GM19452 (cell line): Measurements from ENCODE around the gene SLC22A14.

Experiments used
- ATAC-seq: cut with Tn5 transposase; IDR thresholded peaks from one replicate; pipeline ENCODE4 v1.9.1; 2021; ENCODE audit not compliant: unreplicated experiment

Gene SLC22A14

DNA sequence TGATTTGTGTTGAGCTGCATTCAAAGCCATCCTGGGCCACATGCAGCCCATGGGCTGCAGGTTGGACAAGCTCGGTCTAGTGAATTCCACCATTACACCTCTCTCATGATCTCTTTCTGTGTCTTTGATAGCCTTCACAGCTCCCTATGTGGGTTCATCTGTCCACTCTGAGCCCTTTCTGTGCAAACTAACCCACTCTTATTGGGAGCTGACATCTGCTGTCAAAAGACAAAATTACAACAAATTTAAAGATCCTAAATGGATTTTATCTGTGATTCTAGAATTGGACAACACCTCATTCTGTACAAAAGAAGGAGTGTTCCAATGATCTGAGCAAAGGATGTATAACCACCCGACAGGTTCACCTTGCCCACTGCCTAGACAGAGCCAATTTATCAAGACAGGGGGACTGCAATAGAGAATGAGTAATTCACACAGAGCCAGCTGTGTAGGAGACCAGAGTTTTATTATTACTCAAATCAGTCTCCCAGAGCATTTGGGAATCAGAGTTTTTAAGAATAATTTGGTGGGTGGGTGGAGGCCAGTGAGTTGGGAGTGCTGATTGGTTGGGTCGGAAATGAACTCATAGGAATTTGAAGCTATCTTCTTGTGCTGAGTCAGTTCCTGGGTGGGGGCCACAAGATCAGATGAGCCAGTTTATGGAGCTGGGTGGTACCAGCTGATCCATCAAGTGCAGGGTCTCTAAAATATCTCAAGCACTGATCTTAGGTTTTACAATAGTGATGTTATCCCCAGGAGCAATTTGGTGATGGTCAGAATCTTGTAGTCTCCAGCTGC, 61.9 kb downstream of the SLC22A14 start:
- ATAC-seq = no peak

DNA sequence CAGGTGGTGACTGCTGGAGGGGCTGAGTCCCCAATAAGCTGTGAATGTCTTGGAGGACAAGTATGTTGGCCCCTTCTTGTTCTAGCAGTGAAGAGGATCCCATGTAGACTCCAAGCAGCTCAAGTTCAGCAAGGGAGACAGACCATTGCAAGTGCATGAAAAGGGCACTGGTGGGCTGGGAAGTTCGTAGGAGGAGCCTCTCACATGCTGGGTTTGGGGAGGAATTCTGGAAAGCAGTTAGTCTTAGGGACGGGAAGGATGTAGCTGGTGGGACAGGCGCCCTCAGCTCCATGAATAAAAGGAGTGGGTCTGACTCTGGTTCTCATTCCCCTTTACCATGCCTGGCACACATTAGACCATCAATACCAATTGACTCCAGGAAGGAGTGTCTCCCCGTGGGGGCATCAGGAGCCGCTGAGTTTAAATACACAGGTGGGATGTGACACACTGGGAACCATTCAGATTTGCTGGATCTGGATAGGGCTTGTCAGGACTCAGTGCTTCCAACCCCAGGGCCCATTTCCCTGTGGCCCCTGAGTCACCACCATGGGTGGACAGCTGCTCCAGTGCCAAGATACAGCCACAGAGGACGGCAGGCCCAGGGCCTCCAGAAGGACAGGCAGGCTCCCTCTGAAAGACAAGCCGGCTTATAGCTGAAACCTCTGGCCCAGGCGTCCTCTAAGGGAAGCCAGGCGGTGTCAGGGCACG, 63.9 kb downstream of the SLC22A14 start:
- ATAC-seq = peak; percentile 27

DNA sequence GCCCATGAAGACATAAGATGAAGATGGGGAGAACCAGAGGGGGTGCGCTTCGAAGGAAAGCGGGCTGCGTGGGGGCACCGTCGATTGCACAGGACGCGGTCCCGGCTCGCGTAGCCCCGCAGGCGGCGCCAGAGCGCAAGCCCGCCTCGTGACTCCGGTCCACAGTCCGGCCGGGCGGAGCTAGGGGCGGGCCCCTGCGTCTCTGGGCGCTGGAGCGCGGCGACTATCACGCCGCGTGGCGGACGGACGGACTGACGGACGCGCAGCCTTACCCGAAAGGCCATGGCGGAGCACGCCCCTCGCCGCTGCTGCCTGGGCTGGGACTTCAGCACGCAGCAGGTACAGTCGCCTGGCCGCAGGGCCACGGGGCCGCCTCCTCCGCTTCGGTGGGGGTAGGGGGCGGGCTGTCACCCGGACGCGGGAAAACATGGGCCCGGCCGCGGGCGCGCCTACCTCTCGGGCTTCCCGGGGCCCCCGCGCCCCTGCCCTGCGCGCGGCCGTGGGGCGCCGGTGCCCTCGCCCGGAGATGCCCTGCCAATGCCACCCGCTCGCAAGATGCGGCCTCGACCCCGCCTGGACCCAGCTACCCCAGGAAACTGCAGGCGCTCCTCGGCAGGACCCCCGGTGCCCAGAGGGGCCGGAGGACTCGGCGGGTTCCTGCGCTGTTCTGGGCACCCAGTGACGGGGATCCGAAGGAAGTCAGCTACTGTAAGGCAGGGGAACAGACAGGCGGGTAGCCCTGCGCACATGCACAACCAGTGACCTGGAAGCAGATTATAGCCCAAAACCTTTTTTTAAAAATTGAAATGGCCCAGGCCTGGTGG, 64.7 kb downstream of the SLC22A14 start, which contains the start of gene XYLB:
Gene XYLB, plus strand, starts transcription at position 199 of the 824 bp plus-strand sequence. Its CDS starts 84 bp downstream, at position 283.
- ATAC-seq = peak; percentile 99

DNA sequence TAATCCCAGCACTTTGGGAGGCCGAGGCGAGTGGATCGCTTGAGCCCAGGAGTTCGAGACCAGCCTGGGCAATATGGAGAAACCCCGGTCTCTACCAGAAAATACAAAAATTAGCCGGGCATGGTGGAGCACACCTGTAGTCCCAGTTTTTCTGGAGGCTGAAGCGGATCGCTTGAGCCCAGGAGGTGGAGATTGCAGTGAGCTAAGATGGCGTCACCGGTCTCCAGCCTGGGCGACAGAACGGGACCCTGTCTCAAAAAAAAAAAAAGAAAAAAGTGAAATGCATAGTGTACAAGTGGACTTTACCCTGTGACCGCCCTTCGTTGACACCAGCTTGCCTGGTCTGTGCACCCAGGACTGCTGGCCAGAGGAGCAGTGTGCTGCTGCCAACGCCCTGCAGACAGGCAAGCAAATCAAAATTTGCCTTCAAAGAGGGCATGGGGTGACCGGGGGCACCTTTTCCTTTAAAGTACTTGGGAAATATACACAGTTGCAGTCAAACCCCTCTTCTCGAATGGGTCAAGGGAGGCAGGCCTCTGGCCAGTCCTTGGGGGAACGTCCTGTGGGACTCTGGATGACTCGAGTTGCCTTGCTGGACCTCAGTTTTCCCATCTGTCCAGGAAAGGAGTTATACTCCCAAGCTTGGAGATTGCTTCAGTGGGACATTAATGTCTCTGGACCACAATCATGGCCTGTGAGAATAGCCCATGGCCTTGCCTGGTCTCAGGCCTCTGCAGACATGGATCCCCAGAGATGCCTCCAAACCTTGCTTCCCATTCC, 65.5 kb downstream of the SLC22A14 start:
- ATAC-seq = no peak

DNA sequence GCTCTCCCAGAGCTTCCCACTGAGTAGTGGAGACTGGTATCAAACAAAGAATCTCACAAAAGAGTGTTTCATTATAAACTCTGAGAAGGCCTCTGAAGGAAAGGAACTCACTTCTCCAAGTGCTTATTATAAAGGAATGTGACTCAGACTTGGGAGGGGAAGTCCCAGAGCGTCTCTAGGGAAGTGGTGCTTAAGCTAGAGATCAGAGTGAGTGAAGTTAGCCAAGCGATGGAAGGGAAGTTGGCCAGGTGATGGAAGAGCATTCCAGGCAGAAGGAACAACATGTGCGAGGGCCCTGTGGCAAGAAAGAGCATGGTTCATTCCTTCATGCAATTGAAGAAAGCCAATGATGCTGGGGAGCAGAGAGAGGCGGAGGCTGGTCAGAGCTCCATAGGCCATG, 66.8 kb downstream of the SLC22A14 start:
- ATAC-seq = no peak

DNA sequence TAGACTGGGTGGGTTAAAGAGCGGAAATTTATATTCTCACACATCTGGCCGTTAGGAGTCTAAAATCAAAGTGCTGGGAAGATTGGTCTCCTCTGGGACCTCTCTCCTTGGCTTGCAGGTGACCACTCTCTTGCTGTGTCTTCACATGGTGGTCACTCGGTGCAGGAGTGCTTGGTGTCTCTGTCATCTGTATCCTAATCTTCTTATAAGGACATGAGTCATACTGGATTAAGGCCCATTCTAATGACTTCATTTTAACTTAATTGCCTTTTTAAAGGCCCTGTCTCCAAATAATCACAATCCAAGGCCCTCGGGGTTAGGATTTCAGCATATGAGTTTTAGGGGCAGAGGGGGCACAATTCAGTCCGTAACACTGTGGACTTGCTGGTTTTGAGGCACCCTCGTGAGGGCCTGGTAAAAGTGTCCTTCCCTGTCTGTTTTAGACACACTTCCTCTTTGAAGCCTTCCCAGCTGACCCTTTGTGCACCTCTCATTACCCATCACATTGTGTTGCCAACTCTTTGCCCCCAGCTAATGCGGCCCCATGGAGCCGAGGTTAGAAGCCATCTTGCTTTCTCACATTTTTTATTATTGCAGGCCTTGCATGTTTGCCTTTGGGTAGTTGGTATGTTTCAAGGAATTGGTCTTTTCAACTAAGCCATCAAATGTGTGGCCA, 67.7 kb downstream of the SLC22A14 start:
- ATAC-seq = no peak

DNA sequence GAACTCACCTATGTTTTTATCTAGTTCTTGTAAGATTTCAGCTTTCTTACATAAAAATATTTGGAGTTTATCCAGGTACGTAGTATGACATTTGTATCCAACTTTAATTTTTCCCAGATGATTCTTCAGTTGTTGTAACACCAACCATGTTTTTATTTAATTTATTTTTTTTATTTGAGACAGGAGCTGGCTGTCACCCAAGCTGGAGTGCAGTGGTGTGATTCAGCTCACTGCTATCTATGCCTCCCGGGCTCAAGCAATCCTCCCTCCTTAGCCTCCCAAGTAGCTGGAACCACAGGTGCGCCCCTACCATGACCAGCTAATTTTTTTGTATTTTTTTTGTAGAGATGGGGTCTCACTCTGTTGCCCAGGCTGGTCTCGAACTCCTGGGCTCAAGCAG, 71.1 kb downstream of the SLC22A14 start:
- no peak for ATAC-seq

DNA sequence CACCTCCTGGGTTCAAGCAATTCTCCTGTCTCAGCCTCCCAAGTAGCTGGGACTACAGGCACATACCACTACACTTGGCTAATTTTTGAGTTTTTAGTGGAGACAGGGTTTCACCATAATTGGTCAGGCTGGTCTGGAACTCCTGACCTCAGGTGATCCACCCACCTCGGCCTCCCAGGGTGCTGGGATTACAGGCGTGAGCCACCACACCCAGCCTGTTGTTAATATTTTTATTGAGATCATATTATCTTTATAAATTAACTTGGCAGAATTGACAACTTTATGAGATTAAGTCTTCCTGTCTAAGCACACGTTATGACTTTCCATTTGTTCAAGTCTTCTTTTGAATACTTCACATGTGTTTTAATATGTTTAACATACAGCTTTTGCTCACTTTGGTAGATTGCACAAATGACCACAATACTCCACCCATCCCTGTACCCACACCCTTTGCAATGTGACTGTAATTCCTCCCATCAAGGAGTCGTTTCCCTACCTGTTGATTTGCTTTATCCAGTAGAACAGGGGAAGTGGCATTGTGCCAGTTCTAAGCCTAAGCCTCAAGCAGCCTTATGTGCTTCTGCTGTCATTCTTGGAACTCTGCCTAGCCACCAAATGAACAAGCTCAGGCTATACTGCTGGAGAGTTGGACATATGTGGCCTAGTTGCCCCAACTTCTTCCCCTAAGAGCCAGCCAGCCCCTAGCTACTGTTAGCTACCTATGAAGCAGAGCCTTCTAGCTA, 72.7 kb downstream of the SLC22A14 start:
- ATAC-seq = no peak

DNA sequence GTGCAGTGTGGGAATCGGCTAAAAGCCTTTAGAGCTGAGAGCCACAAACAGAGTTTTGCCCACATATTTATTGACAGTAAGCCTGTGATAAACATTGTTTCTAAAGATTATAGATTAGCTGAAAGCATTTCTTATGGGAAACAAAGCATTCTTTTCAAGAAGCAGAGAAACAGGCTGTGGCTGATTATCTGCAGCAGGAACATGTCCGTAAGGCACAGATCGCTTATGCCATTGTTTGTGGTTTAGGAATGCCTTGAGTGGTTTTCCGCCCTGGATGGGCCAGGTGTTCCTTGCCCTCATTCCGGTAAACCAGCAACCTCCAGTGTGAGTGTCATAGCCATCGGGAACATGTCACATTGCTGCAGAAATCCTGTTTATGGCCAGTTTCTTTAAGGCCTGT, 76.9 kb downstream of the SLC22A14 start:
- no peak for ATAC-seq

DNA sequence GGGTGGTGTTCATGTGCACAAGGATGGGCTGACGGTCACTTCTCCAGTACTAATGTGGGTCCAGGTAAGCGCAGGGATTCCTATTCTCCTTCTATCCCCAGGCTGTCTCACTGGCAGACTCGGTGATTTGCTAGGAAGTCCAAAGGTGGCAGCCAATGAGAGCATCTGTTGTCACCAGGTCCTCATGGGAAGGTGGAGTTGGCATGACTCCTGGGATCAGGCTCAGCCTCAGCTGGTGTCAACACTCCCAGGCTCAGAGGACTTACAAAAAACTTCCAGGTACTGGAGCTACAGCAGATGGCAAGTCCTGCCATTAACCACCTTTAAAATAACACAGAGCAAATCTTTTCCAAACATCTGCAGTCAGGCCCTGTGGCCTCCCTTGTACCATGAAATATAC, 78.3 kb downstream of the SLC22A14 start:
- no peak for ATAC-seq

DNA sequence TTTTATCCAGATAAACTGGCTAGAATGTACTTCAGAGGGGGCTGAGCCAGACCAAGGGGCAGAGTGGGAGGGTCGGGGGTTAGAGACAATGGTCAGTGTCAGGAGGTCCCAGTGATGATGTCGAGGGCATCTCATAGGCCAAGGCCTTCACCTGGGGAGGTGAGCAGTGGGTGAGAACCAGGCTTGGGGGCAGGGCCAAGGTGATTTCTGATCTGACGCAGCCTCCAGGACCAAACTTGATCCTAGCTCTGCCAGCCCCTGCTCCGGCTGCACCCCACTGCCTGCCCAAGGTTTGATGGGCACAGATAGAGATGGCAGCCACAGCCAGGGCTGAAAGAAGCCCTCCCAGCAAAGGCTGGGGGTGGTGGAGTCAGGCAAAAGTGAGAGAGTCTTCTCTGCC, 79.4 kb downstream of the SLC22A14 start:
- ATAC-seq = no peak

DNA sequence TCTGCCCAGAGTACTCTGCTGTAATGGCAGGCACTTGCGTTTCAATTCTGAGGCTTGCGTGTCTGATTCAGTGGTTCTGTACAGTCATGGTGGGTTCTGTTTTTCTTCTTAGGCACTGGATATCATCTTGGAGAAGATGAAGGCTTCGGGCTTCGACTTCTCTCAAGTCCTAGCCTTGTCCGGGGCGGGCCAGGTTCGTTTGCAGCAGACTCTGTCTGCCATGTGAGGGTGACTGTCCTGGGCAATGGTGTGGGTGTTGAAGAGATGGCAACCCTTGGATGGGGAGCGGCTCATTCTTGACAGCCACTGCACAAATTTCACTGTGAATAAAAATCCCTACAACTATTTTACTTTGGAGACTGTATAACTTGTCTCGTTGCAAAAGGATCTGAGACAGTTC, 80.7 kb downstream of the SLC22A14 start:
- ATAC-seq = no peak

DNA sequence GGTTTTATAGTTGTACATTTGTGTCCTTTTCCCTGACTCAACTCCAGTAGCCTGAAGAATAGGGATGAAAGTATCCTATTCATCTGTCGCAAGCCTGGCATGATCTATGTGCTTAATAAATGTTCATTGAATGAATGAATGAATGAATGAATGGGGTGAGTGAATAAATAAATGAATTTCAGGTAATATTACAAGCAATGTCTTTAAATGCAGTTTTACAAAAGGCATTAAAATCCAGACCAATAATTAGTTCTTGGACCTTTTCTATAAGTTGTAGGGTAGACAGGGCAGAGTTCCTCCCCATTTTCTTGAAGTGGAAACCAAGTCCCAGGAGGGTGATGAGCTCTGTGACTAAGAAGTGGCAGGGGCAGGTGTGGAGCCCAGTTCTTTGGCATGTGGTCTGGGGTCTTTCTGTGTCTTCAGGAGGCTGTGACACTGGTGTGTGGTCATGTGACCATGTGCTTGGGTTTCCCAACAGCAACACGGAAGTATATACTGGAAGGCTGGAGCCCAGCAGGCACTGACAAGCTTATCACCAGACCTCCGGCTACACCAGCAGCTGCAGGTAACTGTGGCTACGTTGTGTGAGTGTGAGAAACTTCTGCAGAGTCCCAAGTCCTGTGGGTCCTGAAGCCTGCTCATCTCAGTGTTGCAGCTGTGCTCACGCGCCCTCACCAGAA, 82.8 kb downstream of the SLC22A14 start:
- no peak for ATAC-seq

DNA sequence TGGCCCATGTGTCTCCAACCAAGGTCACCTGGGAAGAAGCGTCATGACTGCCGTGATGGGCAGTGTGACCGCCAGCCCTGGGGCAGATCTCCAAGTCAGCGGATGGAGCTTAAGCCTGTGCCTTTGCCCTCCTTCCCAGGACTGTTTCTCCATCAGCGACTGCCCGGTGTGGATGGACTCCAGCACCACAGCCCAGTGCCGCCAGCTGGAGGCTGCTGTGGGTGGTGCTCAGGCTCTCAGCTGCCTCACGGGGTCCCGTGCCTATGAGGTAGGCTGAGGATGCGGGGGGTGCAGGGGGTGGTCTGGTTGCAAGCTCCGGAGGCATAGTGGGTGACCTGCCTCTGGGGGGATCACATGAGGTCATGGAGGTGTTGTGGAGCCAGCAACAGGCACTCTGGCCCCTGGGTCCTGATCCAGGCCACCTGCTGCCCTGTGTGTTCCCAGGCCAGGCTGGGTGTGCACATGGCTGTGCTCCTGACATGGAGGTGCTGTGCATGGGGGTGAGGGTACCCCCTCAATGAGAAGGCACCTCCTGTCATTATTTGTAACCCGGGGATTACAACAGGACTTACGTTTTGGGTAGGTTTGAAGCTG, 83.5 kb downstream of the SLC22A14 start:
- no peak for ATAC-seq

DNA sequence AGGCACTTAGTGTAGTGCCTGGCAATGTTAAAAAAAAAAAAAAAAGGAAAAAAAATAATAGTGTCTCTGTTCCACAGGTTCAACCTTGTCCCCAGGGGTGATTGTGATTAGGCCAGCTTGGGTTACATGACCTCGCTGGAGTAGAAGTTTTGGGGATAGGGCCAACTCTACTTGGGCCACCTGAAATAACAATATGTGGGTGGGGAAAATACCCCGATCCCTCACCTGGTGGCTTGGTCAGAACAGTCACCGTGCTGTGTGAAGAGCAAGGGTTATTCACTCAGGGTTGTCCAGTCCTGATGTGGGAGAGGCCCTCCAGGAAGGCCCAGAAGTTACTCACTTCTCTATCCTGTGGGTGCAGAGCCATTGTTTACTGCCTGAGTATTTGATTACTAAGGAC, 84.0 kb downstream of the SLC22A14 start:
- no peak for ATAC-seq

DNA sequence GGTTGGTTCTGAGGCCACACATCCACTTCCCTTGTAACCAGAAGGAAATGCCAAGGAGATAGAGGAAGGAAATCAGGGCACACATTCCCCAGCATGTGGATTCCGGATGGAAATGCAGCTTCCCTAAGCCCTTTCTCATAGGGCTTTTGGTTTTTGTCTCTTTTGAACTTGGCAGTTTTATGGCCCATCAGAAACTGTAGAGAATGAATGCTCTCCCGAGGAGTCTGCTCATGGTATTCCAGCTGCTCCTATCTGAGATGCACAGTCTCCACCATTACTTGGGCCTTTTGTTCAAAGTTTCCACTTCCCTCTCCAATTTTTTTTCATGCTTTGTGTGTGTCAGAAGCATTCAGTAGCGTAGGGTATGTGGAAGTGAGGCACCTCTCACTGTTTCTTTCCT, 85.7 kb downstream of the SLC22A14 start:
- no peak for ATAC-seq
